GM21367 (cell line): ENCODE measurements around the gene DLEU7.

Source experiments
- ATAC-seq: cut with Tn5 transposase; IDR thresholded peaks from one replicate; pipeline ENCODE4 v1.9.1; 2021; ENCODE audit not compliant: unreplicated experiment

DLEU7 gene

DNA sequence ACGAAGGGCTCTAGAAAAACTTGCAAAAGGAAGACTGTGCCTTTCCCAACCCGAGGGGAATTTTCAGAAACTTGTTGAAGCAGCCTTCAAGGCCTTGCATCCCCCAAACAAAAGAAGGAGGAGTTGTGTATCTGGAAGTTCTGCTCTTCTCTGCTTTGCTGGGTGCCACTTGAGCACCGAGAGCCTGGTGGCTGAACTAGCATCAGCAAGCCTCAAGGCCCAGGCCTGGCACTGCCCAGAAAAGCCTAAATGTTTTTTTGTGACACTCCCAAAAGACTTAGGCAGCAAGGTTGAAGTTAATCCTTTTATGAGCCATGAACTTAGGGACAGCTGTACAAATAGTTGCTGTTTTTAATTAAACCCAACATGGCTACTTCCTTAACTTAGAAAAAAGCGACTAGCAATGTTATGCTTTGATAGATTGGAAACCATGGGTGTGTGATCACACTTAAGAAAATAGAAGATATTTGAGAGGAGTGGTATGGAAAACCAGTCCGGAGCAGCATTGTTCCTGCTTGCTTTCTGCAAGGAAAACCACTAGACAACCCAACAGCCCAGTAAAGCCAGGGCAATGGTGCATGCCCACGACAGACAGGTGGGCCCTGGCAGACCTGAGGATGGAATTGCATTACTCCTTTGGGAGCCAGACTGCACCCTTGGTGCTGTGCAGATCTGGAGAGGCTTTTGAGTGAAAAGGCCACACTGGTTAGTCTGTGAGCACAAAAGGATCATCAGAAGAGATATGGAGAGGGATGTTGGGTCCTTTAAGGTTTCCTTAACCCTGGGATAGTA lies 788 bp upstream of the DLEU7 start:
- no peak for ATAC-seq

DNA sequence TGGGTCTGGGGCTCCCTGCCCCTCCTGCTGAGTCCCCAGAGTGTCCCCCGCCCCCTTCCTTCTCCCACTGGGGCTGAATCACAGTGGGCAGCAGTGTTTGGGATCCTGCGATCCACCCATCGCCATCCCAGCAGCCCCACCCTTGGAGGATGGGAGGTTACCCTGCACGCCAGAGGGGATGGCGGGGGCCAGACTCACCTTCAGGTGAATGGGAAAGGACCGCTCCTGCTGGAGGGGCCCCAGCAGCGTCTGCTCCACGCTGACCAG lies 569 bp downstream of the DLEU7 start:
- ATAC-seq = no peak

DNA sequence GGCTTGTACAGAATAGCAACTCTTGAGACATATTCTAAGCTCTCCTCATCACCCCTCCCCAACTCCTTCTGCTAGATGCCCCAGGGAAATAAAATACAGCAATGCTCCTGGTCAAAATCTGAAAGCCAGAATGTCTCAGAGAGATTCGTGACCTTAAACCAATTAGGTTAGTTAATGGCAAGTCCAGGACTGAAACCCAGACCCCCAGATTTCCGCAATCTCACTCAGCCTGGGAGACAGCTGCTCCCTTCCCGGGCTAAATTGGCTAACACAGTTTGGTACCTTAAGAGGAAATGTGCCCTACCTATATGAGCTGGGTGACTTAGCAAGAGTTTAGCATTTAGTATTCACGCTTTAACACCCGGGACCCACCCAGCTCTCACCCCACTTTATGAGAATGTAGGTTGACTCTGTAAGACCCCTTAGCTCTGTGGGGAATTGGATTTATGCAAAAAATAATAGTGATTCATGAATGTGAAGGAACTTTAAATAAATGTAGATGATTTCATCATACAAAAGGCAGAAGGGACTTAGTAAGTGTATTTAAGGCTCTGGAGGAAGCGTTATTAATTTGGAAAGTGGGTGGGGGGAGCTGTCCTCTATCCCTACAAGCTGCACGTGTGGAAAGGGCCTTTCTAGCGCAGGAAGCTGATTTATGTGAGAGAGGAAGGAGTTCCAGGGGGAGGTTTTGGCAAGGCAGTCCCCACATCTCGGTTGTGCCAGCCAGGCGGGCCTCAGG lies 1.1 kb downstream of the DLEU7 start:
- ATAC-seq = no peak

DNA sequence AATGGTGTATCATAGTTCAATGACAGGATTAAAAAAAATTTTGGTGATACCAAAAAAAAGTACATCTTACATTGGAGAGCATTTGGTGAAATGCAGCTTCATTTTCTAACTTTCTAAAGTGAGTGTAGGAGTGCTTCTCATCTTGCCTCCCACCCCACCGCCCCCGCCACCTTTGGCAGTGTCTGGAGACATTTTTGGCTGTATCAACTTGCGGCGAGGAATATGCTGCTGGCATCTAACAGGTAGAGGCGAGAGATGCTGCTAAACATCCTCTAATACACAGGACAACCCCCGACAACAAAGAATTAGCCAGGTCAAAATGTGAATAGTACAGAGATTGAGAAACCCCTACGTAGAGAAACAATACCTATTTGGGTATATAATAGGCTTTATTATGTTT lies 1.7 kb downstream of the DLEU7 start:
- no peak for ATAC-seq

DNA sequence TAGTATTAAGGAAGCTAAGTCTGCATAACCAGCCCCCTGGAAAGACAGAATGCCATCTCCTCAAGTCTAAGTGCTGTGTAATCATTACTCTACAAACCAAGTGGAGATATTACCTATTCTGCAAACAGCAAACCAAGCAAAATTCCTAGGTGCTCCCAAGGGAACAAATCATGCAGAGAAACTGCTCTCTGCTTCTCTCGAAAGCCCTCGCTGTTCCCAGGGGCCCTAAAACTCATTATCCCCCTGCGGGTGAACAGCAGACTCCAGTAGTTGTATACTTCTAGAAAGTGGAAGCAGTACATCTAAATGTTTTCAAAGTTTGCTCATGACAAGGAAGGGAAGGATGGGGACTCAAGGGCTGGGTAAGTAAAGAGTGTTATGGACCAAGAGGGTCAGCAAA lies 3.2 kb downstream of the DLEU7 start:
- ATAC-seq = no peak

DNA sequence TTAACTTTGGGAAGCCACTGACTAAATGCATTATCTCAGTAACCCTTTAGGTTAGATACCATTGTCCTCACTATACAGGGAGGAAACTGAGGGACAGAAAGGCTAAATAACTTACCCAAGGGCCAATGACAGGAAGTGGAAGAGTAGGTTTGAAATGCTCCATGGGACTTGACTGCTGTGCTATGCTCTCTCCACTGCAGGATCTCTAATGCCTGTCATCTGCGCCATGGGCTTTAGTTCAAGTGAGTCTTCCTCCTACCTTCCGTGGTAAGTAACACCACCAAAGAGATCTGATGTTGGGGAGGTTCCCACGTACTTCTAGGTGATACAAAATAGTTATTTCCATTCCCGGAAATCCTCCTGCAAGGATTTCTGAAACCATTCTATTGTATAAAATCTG lies 3.7 kb downstream of the DLEU7 start:
- no peak for ATAC-seq

DNA sequence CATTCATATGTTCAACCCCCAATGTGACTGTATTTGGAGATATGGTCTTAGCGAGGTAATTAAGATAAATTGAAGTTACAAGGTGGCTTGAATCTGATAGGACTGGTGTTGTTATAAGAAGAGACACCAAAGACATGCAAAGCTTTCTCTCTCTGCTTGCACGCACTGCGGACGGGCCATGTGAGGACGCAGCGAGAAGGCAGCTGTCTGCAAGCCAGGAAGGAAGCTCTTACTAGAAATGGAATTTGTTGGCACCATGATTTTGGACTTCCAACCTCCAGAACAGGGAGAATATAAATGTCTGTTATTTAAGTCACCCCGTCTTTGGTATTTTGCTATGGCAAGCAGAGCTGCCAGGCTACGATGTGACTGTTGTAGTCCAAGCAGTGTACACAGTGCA lies 4.8 kb downstream of the DLEU7 start:
- no peak for ATAC-seq

DNA sequence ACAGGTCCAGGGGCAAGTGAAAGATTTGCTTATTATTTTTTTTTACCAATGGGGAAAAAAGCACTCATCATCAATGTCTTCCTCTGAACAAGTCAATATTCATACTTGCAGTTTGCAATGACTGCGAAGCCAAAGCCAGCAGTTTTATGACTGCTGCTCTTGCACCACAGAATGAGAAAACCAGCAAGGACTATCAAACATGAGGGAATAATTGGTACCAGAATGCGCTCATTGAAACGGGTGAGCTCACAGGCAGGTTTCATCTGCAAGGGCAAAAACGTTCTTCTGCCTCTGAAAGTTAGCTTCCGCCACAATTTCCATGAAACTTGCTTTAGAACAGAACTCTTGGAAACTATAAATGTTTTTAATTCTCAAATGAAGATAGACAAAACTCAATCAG lies 5.5 kb downstream of the DLEU7 start:
- no peak for ATAC-seq

DNA sequence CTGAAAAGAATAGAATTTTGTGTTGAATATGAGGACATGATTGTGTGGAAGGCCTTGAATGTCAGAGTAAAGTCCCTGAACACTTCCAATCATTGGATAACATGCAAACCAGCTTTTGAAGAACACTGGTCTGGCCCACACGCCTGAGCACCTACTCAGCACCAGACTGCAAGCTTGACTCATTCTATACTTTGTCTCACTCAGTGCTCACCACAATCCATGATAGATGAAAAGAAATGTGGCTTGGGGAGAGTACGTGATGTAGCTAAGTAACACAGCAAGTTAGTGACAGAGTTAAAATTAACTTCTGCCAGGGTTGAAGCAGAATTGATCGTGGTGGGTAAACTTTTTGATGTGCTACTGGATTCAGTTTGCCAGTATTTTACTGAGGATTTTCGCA lies 12.0 kb downstream of the DLEU7 start:
- no peak for ATAC-seq

DNA sequence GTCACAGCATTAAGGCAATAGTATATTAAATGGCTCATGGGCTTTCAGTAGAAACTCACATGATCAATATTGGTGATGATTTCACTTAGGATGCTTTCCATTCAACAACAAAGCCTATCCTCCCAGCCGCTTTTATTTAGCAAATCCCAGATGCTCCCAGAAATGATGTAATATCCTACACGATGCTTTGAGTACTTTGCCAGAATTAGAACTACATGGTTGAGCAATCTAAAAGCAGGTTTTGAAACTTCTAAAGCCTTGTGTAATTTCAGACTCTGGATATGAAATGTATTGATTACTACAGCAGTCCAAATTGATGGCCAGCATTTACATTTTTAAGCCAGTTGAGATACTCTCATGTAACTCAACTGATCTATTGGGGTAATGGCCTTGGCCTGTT lies 13.6 kb downstream of the DLEU7 start:
- ATAC-seq = no peak

DNA sequence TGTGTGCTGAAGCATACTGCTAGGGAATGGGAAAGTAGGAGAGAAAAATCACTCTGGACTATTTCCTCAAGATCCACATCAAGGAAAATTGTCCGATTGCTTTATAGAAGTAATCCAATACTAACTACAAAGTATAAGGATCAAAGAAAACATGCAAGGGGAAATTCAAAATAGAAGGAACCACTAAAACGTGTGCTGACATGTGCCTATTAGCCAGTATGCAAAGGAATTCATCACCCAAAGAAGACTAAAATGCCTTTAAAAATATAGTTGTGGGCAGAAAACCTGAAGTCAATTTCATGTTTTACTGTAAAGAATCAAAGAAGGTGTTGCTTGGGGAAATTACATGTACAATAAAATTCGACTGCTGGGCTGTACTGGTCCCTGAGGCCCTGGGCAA lies 14.3 kb downstream of the DLEU7 start:
- no peak for ATAC-seq

DNA sequence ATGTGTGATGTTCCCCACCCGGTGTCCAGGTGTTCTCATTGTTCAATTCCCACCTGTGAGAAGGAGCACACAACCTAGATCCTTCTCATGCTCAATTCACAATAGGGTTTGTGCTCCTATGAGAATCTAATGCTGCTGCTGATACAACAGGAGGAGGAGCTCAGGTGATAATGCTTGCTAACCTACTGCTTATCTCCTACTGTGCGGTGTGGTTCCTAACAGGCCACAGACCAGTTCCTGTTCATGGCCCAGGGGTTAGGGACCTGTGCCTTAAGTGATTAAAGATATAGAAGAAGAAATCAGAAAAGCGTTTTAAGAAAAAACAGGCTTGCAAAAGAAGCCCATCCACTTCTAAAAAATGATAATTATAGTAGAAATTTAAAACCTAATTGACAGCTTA lies 17.5 kb downstream of the DLEU7 start:
- ATAC-seq = no peak

DNA sequence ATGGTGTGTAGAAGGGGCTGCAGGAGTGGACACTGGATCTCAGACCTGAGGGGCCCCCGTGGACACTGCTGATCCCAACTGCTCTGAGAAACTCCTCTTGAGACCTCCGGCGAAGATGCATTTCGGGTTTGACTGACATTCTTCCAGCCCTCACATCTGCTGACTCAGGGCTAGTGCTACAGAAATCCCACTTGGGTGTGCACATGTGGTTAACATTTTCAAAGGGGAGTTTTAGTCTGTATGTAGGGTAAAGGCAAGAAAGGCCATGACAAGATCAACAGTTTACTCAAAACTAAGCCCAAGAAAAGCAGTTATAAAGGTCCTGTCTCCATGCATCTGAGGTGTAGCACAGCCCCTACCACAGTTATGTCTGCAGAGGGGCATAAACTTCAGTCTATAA lies 31.2 kb downstream of the DLEU7 start:
- ATAC-seq = no peak

DNA sequence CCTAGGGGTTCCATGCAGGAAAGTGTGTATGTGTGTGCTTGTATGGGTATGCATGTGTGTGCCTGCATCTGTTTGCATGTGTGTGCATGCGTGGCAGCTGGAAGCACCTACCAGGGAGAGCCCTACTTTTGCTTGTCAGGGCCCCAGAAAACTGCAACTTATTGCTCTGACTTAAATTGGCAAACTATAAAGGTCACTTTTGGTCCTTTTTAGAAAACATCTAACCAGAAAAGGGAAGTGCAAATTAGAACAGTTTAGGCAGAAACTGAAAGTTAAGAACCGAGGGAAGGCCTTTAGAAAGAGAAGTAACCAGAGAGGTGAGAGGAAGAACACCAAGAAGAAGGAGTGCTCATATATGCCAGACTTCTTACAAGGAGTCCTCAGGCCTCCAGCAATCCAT lies 32.5 kb downstream of the DLEU7 start:
- ATAC-seq = peak; percentile 95

DNA sequence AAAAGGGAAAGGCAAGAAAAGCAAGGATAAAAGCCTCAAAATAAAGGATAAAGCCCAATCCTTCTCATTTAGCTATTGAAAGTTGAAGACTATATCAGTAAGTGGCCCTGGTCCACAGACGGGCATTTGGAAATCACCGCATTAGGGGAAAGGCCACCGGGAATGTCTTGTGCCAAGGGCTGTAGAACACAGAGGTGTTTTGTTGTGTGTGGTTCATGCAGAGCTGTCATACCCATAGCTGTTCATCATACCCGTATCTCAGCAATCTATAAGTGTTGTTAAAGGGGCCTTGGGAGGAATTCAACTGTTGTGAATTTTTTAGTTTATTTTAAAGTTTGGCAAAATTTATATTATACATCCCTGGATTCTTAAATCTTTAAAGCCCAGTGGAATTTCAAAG lies 33.0 kb downstream of the DLEU7 start:
- ATAC-seq = no peak

DNA sequence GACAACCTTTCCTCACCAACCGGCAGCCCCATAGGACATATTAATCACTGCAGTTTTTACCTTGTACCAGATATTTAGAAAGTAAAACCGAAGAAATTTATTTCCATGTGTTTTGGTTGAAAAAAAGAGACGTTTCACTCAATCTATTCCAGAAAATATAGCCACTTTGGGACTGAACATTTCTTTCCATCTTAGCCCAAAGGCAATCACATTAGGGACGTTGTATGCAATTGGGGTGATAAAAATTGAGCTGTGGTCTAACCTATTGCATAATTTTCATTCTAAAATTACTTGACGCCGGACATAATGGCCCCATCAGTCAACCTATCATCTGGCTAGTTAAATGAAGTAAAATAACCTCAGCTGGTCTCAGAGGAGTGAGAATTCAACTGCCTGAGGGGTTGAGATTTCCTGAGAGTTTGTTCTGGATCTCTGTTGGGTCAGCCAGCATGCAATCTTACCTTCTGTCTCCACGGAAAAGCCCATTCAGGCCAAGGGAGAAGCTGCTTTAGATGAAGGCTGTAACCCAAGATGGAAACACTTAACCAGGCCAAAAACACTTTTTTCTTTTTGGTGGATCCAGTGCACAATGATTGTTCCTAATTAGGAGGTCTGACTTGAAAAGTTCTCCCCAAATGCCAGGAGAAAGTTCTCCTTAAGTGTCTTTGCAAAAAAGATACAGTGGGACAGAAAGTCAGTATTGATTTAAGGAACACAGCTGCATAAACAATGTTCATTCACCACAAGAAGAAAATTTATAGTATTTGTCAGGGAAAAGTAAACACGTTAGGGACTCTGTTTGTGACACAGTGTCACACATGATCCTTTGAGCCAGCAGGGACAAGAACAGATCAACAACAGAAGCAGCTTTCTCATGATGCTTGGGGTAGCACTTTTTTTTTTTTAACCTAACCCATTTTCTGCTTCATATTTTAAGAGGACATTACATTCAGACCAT lies 34.1 kb downstream of the DLEU7 start:
- ATAC-seq = no peak

DNA sequence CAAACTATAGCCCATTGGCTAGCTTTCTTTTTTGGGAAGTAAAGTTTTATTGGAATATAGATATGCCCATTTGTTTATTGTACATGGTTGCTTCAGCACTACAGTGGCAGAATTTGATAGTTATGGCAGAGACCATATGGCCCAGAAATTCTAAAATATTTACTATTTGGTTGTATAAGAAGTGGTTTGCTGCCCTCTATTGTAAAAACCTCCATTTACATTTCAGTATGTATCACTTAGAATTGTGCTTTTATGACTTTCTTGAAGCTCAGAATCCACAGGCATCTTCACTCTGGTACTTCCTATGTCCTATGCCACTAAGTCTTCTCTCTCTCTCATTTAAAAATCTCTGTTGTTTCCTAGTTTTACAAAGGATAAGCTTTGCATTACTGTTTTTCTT lies 37.7 kb downstream of the DLEU7 start:
- ATAC-seq = no peak

DNA sequence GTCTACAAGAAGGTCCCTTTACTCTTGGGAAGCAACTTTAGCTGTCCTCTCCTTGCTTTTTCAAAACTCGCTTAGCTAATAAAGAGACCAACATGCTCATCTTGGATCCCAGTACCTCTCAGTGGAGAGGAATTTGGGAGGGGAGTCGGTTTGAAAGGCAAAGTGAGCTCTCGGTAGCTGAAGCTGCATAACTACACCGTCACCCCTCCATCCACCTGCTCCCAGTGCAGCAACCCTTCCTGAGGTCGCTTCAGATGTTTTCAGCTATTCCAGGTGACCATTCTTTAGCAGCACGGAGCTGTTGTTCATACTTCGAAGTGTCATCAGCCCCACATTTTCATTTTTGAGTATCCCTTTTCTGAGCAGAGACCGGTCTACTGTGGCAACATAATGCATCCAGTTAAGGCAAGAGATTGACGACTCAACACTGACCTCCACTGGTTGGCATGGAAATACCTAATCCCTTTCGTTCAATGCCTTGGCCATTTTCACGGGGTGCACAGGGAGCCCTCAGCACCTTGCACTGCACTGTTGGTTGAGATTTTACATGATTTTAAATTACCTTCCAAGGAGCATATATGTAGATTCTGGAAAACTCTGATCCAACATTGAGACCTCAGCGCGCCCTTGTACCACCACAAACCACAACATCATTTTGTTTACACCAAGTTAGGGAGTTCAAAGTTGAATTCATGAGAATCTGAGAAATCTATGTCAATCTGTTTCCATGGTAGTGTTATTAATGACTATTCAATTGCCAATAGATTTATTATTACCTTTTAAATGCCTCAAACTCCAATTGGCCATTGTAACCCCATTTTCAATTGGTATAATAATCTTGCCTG lies 42.2 kb downstream of the DLEU7 start:
- ATAC-seq = peak; percentile 79

DNA sequence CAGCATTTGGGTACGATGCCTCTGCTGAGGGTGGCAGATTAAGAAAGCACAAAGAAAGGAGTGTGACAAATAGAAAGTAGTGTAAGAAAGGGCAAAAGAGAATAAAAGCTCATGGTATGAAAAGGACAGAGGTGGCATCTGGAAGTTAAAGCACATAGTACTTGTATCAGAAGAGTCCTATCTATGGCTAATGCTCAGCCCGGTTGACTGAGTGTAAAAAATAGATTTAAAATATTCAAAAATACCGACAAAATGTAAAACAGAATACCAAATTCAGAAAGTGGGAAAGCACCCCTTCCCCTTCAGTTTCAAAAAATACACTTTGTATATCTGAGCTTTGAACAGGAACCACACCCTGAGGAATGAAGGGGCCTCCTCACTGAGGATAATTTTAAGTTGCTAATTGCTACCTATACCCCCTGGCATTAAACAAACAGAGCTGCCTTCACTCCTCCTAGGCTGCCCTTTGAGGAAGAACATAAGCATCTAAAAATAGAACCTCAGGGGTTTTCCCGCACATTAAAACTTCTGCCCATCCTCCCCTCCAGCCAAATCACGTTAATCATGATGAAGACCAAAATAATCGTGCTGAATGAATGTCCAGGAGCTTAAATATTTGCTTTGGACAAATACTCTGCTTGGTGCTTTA lies 43.3 kb downstream of the DLEU7 start:
- no peak for ATAC-seq

DNA sequence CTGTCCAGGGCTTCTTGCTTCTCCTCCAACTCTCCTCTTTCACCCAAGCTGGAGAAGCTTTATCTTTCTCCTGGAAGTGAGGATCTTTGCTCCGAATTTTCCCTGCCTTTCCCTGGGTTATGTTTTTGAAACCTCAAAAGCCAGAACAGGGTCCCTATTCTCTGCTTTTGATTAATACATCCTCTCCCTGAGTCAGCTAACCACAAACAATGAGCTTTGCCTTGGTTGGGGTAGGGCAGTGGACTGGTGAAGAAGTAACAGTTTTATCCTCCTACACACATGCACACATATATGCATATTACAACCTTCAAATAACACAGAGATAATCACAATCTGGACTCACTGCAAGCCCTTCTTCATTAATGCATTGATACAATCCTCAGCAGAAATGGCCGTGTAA lies 44.6 kb downstream of the DLEU7 start:
- ATAC-seq = no peak
